GM13976 (cell line): ENCODE measurements around the gene ZCCHC4.
A peak's percentile ranks its signal among the peaks of the same experiment; 100 is the strongest.
"Not testable (repeated sequence)": the region's sequence is repeated elsewhere in the genome, so short reads cannot be mapped to it uniquely, and the experiment has no call there.

Experiments
- DNase-seq: peaks from one replicate; pipeline ENCODE4 v3.0.0; 2012; ENCODE audit warnings: low spot score
- in situ Hi-C: fragments of 300-500 bp; cut with MboI; formaldehyde crosslinking; loops from one replicate; pipeline ENCODE4 v1.12.0; 2022; ENCODE audit warnings: low sequenced_read_pairs, mixed read lengths, inconsistent platforms; ENCODE audit not compliant: unreplicated experiment
- TF ChIP-seq, protein P1 (sequence below): IDR thresholded peaks from 2 replicates; pipeline ENCODE4 v1.5.1; 2012; ENCODE audit warnings: borderline replicate concordance, mild to moderate bottlenecking; ENCODE audit not compliant: insufficient read depth; ENCODE audit errors: extremely low read depth, missing control alignments, control extremely low read depth

The ZCCHC4 gene

GRCh38 chr4:25313201-25313895 is 774 bp downstream of the ZCCHC4 start:
- TF ChIP-seq, protein P1, sequence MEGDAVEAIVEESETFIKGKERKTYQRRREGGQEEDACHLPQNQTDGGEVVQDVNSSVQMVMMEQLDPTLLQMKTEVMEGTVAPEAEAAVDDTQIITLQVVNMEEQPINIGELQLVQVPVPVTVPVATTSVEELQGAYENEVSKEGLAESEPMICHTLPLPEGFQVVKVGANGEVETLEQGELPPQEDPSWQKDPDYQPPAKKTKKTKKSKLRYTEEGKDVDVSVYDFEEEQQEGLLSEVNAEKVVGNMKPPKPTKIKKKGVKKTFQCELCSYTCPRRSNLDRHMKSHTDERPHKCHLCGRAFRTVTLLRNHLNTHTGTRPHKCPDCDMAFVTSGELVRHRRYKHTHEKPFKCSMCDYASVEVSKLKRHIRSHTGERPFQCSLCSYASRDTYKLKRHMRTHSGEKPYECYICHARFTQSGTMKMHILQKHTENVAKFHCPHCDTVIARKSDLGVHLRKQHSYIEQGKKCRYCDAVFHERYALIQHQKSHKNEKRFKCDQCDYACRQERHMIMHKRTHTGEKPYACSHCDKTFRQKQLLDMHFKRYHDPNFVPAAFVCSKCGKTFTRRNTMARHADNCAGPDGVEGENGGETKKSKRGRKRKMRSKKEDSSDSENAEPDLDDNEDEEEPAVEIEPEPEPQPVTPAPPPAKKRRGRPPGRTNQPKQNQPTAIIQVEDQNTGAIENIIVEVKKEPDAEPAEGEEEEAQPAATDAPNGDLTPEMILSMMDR, result no peak
- in situ Hi-C loops, result no loop called here
- no peak for DNase-seq

- TF ChIP-seq, protein P1, result no peak
- in situ Hi-C loops, result no loop called here
- DNase-seq, result no peak
Observed at GRCh38 chr4:25320336-25320735, 7.8 kb downstream of the ZCCHC4 start.

- TF ChIP-seq, protein P1, result no peak
- DNase-seq, result peak; percentile 50
- in situ Hi-C loops, result no loop called here
Observed at GRCh38 chr4:25320773-25321172, 8.2 kb downstream of the ZCCHC4 start.

DNA sequence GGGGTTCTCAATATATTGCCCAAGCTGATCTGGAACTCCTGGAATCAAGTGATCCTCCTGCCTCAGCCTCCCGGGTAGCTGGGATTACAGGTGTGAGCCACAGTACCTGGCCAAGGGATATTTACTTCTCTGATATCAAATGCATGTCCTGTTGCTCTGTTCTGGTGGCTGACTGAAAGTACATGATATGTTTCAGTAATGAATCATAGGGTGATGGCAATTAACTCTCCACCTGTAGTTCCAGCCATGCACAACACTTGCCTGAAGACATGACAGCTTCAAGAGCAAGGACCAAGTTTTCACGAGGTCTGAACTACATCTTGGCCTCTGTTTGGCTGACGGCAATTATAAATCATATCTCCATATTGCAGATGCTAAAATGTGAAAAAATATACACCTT is 9.1 kb downstream of the ZCCHC4 start:
- TF ChIP-seq, protein P1, result no peak
- in situ Hi-C loops, result no loop called here
- peak; percentile 23 for DNase-seq

GRCh38 chr4:25328463-25328862 is 15.9 kb downstream of the ZCCHC4 start:
- DNase-seq, in situ Hi-C loops: not testable (repeated sequence)

GRCh38 chr4:25330335-25330734 is 17.8 kb downstream of the ZCCHC4 start:
- in situ Hi-C loops, result no loop called here
- TF ChIP-seq, protein P1, result no peak

DNA sequence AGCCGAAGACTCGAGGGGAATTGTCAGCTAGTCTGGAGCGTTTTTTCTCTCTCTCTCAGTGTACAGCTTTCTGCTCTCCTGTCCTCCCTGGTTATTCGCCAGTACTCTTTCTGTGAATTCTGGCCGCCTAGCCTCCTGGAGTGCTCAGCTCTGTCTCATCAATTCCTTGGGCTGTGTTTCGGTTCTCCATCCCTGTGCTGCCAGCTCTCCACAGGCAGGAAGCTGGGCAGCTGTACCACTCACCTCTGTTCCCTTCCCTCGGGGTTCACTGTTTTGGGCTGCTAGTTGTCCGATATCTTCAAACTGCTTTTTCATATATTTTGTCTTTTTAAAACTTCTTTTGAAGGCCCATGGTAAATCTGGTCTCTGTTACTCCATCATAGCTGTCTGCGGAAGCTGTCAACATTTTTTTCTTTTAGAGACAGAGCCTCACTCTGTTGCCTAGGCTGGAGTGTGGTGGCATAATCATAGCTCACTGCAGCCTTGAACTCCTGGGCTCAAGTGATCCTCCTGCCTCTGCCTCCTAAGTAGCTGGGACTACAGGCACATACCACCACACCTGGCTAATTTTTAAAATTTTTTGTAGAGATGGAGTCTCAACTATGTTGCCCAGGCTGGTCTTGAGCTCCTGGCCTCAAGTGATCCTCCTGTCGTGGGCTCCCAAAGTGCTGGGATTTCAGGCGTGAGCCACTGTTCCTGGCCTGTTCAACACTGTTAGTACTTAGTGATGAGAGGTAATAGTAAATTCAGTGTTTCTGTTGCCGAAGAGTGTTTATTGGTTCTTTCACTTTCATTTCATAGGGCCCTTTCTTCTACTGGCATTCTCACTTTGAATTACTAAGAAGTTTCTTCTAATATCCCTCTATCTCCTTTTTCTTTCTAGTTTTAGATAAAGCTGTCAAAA is 18.6 kb downstream of the ZCCHC4 start:
- TF ChIP-seq, protein P1, result no peak
- DNase-seq, result peak; percentile 31
- in situ Hi-C loops, result no loop called here

More at GRCh38 chr4:25330335-25330734, 17.8 kb downstream of the ZCCHC4 start:
- no peak for DNase-seq
